GM21367 (cell line): ENCODE data around the gene KLF6.
A peak's percentile ranks its signal among the peaks of the same experiment; 100 is the strongest.

Experiments
- ATAC-seq: cut with Tn5 transposase; IDR thresholded peaks from one replicate; pipeline ENCODE4 v1.9.1; 2021; ENCODE audit not compliant: unreplicated experiment

The KLF6 gene

GRCh38 chr10:3775696-3776551, 9.1 kb downstream of the KLF6 start:
- no peak for ATAC-seq

- ATAC-seq, result no peak
These were observed 10.0 kb downstream of the KLF6 start for GRCh38 chr10:3774814-3775695.

GRCh38 chr10:3774018-3774813, 10.8 kb downstream of the KLF6 start:
- ATAC-seq, result no peak

- ATAC-seq, result no peak
These were observed 11.5 kb downstream of the KLF6 start for GRCh38 chr10:3773460-3774017.

GRCh38 chr10:3772361-3773171, 12.4 kb downstream of the KLF6 start:
- no peak for ATAC-seq

GRCh38 chr10:3770611-3771110, 14.3 kb downstream of the KLF6 start:
- no peak for ATAC-seq

GRCh38 chr10:3769556-3769955, 15.5 kb downstream of the KLF6 start:
- ATAC-seq, result no peak

GRCh38 chr10:3766046-3766756, 18.8 kb downstream of the KLF6 start:
- ATAC-seq, result no peak

GRCh38 chr10:3765146-3765545, 19.9 kb downstream of the KLF6 start:
- no peak for ATAC-seq

GRCh38 chr10:3764626-3765112, 20.3 kb downstream of the KLF6 start:
- ATAC-seq, result no peak

- ATAC-seq, result no peak
These were observed 21.0 kb downstream of the KLF6 start for GRCh38 chr10:3763852-3764625.

- ATAC-seq, result no peak
These were observed 22.0 kb downstream of the KLF6 start for GRCh38 chr10:3763035-3763456.

- ATAC-seq, result no peak
These were observed 22.7 kb downstream of the KLF6 start for GRCh38 chr10:3762309-3762708.

- ATAC-seq, result no peak
These were observed 23.1 kb downstream of the KLF6 start for GRCh38 chr10:3761904-3762303.

GRCh38 chr10:3761021-3761686, 23.9 kb downstream of the KLF6 start:
- peak; percentile 37 for ATAC-seq

- ATAC-seq, result no peak
These were observed 24.9 kb downstream of the KLF6 start for GRCh38 chr10:3760083-3760482.

GRCh38 chr10:3759397-3759796, 25.6 kb downstream of the KLF6 start:
- ATAC-seq, result no peak

GRCh38 chr10:3758491-3758970, 26.5 kb downstream of the KLF6 start:
- ATAC-seq, result no peak
